Hepatocyte (in vitro differentiated cells): ENCODE data around the gene STK10.

ENCODE experiments used
- EZH2 ChIP-seq: fragments of 200-600 bp; sonication (generic); IDR thresholded peaks from 2 replicates; pipeline ENCODE4 v1.6.1; 2016; ENCODE audit warnings: antibody characterized with exemption, mild to moderate bottlenecking, borderline replicate concordance
- EZH2phosphoT487 ChIP-seq: fragments of 200-600 bp; sonication (generic); IDR thresholded peaks from one replicate; pipeline ENCODE4 v1.6.1; 2018; ENCODE audit warnings: antibody characterized with exemption, mild to moderate bottlenecking, low read depth, moderate library complexity; ENCODE audit not compliant: unreplicated experiment, severe bottlenecking
- TF ChIP-seq, protein P1 (sequence below): fragments of 200-600 bp; sonication (generic); IDR thresholded peaks from 2 replicates; pipeline ENCODE4 v1.5.1; 2016; ENCODE audit warnings: antibody characterized with exemption, mild to moderate bottlenecking; ENCODE audit not compliant: poor library complexity

DNA sequence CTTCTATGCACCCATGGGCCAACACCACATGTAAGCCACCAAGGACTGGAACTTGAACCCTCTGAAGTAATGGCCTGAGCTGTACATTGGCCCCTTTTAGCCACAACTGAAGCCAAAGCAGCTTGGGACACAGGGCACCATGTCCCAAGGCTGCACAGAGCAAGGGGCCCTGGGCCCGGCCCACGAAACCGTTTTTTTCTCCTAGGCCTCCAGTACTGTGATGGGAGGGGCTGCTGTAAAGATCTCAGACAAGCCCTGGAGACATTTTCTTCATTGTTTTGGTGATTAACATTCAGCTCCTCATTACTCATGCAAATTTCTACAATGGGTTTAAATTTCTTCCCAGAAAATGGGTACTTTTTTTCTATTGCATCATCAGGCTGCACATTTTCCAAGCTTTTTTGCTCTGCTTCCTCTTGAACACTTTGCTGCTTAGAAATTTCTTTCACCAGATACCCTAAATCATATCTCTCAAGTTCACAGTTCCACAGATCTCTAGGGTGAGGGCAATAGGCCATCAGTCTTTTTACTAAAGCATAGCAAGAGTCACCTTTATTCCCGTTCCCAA, 156.0 kb downstream of the STK10 start:
- TF ChIP-seq, protein P1, sequence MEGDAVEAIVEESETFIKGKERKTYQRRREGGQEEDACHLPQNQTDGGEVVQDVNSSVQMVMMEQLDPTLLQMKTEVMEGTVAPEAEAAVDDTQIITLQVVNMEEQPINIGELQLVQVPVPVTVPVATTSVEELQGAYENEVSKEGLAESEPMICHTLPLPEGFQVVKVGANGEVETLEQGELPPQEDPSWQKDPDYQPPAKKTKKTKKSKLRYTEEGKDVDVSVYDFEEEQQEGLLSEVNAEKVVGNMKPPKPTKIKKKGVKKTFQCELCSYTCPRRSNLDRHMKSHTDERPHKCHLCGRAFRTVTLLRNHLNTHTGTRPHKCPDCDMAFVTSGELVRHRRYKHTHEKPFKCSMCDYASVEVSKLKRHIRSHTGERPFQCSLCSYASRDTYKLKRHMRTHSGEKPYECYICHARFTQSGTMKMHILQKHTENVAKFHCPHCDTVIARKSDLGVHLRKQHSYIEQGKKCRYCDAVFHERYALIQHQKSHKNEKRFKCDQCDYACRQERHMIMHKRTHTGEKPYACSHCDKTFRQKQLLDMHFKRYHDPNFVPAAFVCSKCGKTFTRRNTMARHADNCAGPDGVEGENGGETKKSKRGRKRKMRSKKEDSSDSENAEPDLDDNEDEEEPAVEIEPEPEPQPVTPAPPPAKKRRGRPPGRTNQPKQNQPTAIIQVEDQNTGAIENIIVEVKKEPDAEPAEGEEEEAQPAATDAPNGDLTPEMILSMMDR = no peak
- TF ChIP-seq EZH2 (no peak), EZH2phosphoT487 (no peak)
